ENCODE measurements around the gene ZWINT. TPM values are rescaled to one million over a fixed set of nuclear protein-coding genes. Genes with fewer than 3 reads are reported as not detected.

ZWINT gene
- total RNA-seq, 1 donor from 2014 or later, result not detected

GRCh38 chr10:56341612-56342011 lies 19.4 kb downstream of the ZWINT start:
- TF ChIP-seq, protein P1, sequence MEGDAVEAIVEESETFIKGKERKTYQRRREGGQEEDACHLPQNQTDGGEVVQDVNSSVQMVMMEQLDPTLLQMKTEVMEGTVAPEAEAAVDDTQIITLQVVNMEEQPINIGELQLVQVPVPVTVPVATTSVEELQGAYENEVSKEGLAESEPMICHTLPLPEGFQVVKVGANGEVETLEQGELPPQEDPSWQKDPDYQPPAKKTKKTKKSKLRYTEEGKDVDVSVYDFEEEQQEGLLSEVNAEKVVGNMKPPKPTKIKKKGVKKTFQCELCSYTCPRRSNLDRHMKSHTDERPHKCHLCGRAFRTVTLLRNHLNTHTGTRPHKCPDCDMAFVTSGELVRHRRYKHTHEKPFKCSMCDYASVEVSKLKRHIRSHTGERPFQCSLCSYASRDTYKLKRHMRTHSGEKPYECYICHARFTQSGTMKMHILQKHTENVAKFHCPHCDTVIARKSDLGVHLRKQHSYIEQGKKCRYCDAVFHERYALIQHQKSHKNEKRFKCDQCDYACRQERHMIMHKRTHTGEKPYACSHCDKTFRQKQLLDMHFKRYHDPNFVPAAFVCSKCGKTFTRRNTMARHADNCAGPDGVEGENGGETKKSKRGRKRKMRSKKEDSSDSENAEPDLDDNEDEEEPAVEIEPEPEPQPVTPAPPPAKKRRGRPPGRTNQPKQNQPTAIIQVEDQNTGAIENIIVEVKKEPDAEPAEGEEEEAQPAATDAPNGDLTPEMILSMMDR (IDR thresholded peaks at IDR 0.05), result no peak
- Histone ChIP-seq H3K9me3 (peaks cover 0 to 7% of the 10 kb centered on the region in 2 donors), H3K27me3 (no peaks in the 10 kb centered on the region), H3K36me3 (no peaks in the 10 kb centered on the region), H3K27ac (no peak overlapping the region), H3K4me3 (no peak overlapping the region), H3K4me1 (no peaks in the 10 kb centered on the region)
- no peak for DNase-seq (ENCODE audit: low spot score in 2 of 2)
- intact Hi-C loops (cut with DNase I), result no loop called here

- Histone ChIP-seq H3K9me3 (no peaks in the 10 kb centered on the region), H3K4me1 (no peaks in the 10 kb centered on the region), H3K27me3 (no peaks in the 10 kb centered on the region), H3K27ac (no peak overlapping the region), H3K4me3 (no peak overlapping the region), H3K36me3 (no peaks in the 10 kb centered on the region)
- intact Hi-C loops (cut with DNase I), result no loop called here
- no peak for DNase-seq (ENCODE audit: low spot score in 2 of 2)
- TF ChIP-seq, protein P1 (IDR thresholded peaks at IDR 0.05), result no peak
Measured at GRCh38 chr10:56329961-56330360, 31.1 kb downstream of the ZWINT start.

GRCh38 chr10:56327118-56327517 lies 33.9 kb downstream of the ZWINT start:
- TF ChIP-seq, protein P1 (IDR thresholded peaks at IDR 0.05), result no peak
- intact Hi-C loops (cut with DNase I), result no loop called here

DNA sequence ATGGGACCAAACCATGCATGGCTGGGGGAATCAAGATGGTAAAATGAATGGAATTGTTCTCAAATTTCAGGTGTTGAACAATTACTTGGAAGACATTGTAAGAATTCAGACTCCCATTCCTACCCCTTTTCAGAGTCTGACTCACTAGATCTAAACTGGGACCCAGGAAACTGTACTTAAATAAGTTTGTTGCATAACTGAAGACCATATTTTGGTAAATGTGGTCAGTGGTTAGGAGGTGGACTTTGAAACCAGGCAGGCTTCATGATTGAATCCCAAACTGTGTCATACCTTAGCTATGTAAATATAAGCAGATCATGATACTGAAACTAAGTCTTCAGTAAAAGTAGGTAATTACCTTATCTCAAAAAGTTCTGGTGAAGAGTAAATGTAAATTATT lies 41.7 kb downstream of the ZWINT start:
- no peaks in the 10 kb centered on the region for H3K36me3 ChIP-seq
- H3K4me3 ChIP-seq, result no peak overlapping the region
- H3K9me3 ChIP-seq, result no peaks in the 10 kb centered on the region
- H3K27me3 ChIP-seq, result no peaks in the 10 kb centered on the region
- no peaks in the 10 kb centered on the region for H3K4me1 ChIP-seq
- DNase-seq (ENCODE audit: low spot score in 2 of 2), result no peak
- TF ChIP-seq, protein P1 (IDR thresholded peaks at IDR 0.05), result no peak
- intact Hi-C loops (cut with DNase I), result no loop called here
- H3K27ac ChIP-seq, result no peak overlapping the region

More at GRCh38 chr10:56327118-56327517, 33.9 kb downstream of the ZWINT start:
- no peak for DNase-seq (ENCODE audit: low spot score in 2 of 2)
- no peak overlapping the region for H3K4me3 ChIP-seq
- H3K27ac ChIP-seq, result no peak overlapping the region
- H3K36me3 ChIP-seq, result no peaks in the 10 kb centered on the region
- H3K9me3 ChIP-seq, result no peaks in the 10 kb centered on the region
- H3K4me1 ChIP-seq, result no peaks in the 10 kb centered on the region
- H3K27me3 ChIP-seq, result no peaks in the 10 kb centered on the region

DNA sequence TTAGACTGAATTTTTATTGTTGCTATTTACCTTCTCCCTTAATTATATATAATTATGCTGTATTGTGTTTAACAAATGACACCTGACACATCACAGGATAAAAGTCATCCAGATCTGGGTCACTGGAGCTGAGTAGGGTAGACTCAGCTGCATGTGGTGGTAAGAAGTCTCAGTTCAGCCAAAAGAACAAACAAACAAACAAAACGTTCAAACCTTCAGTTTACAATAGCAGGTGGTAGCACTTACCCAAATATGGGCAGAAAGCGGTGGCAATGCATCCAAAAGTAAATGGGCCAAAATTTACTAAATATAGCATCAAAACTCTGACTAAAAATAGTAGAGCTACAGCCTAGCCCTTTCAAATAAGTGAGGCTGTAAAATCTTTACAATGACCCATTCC lies 42.2 kb downstream of the ZWINT start:
- Histone ChIP-seq H3K27me3 (no peaks in the 10 kb centered on the region), H3K4me1 (no peaks in the 10 kb centered on the region), H3K36me3 (no peaks in the 10 kb centered on the region), H3K9me3 (no peaks in the 10 kb centered on the region), H3K27ac (no peak overlapping the region), H3K4me3 (no peak overlapping the region)
- TF ChIP-seq, protein P1 (IDR thresholded peaks at IDR 0.05), result no peak
- intact Hi-C loops (cut with DNase I), result no loop called here
- DNase-seq (ENCODE audit: low spot score in 2 of 2), result no peak

- Histone ChIP-seq H3K27ac (no peak overlapping the region), H3K36me3 (no peaks in the 10 kb centered on the region), H3K27me3 (no peaks in the 10 kb centered on the region), H3K9me3 (no peaks in the 10 kb centered on the region), H3K4me3 (no peak overlapping the region), H3K4me1 (no peaks in the 10 kb centered on the region)
- DNase-seq (ENCODE audit: low spot score in 2 of 2), result no peak
- TF ChIP-seq, protein P1 (IDR thresholded peaks at IDR 0.05), result no peak
- intact Hi-C loops (cut with DNase I), result no loop called here
Measured at GRCh38 chr10:56317603-56318002, 43.5 kb downstream of the ZWINT start.

Measured in ascending aorta (tissue), 2 donors.